Fibroblast of skin of abdomen (primary cell): ENCODE results near the gene P2RX1.

Source experiments
- DNase-seq: peaks from one replicate; pipeline ENCODE4 v3.0.0-alpha.2; 2013

P2RX1 gene

GRCh38 chr17:3924512-3925350 lies 8.5 kb upstream of the P2RX1 start:
- no peak for DNase-seq

GRCh38 chr17:3923466-3924190 lies 7.4 kb upstream of the P2RX1 start:
- DNase-seq = no peak

GRCh38 chr17:3922765-3923164 lies 6.5 kb upstream of the P2RX1 start:
- no peak for DNase-seq

GRCh38 chr17:3921502-3922319 lies 5.4 kb upstream of the P2RX1 start:
- DNase-seq = no peak

GRCh38 chr17:3921006-3921405 lies 4.7 kb upstream of the P2RX1 start:
- DNase-seq = no peak

GRCh38 chr17:3919123-3919624 lies 2.9 kb upstream of the P2RX1 start:
- no peak for DNase-seq

- DNase-seq = no peak
Observed at GRCh38 chr17:3918372-3919122, 2.3 kb upstream of the P2RX1 start.

GRCh38 chr17:3917391-3917931 lies 1.2 kb upstream of the P2RX1 start:
- no peak for DNase-seq

GRCh38 chr17:3916825-3917224 lies 560 bp upstream of the P2RX1 start:
- no peak for DNase-seq

- no peak for DNase-seq
Observed at GRCh38 chr17:3915581-3915994, 677 bp downstream of the P2RX1 start.

- no peak for DNase-seq
Observed at GRCh38 chr17:3914312-3914670, 2.0 kb downstream of the P2RX1 start.

- peak; percentile 68 for DNase-seq
Observed at GRCh38 chr17:3913531-3914311, 2.5 kb downstream of the P2RX1 start.

- DNase-seq = no peak
Observed at GRCh38 chr17:3912827-3913226, 3.4 kb downstream of the P2RX1 start.

GRCh38 chr17:3911271-3912053 lies 4.8 kb downstream of the P2RX1 start:
- DNase-seq = no peak

- no peak for DNase-seq
Observed at GRCh38 chr17:3910420-3911270, 5.6 kb downstream of the P2RX1 start.

GRCh38 chr17:3909257-3909656 lies 7.0 kb downstream of the P2RX1 start:
- no peak for DNase-seq

GRCh38 chr17:3907483-3908216 lies 8.6 kb downstream of the P2RX1 start:
- no peak for DNase-seq

- no peak for DNase-seq
Observed at GRCh38 chr17:3906881-3907280, 9.4 kb downstream of the P2RX1 start.
